NCI-H446 (cell line): ENCODE results near the gene CHSY1.
"Not testable (repeated sequence)": the region's sequence is repeated elsewhere in the genome, so short reads cannot be mapped to it uniquely, and the experiment has no call there.

Experiments used
- DNase-seq, 2 experiments: peaks; one replicate each; lab custom pipeline; 2025; lab: John Stamatoyannopoulos, UW

Gene CHSY1

GRCh38 chr15:101251830-101252820 is at the start of gene CHSY1:
CHSY1 (minus strand) TSS chr15:101252048; CDS start chr15:101251456, 592 bp downstream.
- DNase-seq = peak; percentile 40 to 84

GRCh38 chr15:101296418-101297405 is 44.9 kb upstream of the CHSY1 start:
- no peak for DNase-seq

GRCh38 chr15:101295607-101296161 is 43.8 kb upstream of the CHSY1 start:
- no peak for DNase-seq

- DNase-seq = peak; percentile 80 to 94
Observed at GRCh38 chr15:101294731-101295606, 43.1 kb upstream of the CHSY1 start, which contains the start of gene SNRPA1. SNRPA1 (minus strand) TSS chr15:101295248; CDS start chr15:101295178, 70 bp downstream.

GRCh38 chr15:101293122-101293521 is 41.3 kb upstream of the CHSY1 start:
- no peak for DNase-seq

GRCh38 chr15:101288905-101289513 is 37.2 kb upstream of the CHSY1 start:
- peak in 1 of 2 experiments; percentile 43 for DNase-seq

GRCh38 chr15:101287342-101287741 is 35.5 kb upstream of the CHSY1 start:
- not testable (repeated sequence) for DNase-seq

GRCh38 chr15:101286471-101287114 is 34.7 kb upstream of the CHSY1 start:
- DNase-seq = no peak

GRCh38 chr15:101283931-101284330 is 32.1 kb upstream of the CHSY1 start:
- DNase-seq = no peak

GRCh38 chr15:101280007-101280406 is 28.2 kb upstream of the CHSY1 start:
- DNase-seq = no peak

GRCh38 chr15:101277943-101278564 is 26.2 kb upstream of the CHSY1 start:
- DNase-seq = no peak

GRCh38 chr15:101277038-101277822 is 25.4 kb upstream of the CHSY1 start, which contains the start of gene SELENOS:
SELENOS (minus strand) TSS chr15:101277485; CDS start chr15:101277417, 68 bp downstream.
- peak; percentile 44 to 86 for DNase-seq

- DNase-seq = peak in 1 of 2 experiments; percentile 7
Observed at GRCh38 chr15:101276501-101277037, 24.7 kb upstream of the CHSY1 start.

GRCh38 chr15:101275018-101275417 is 23.2 kb upstream of the CHSY1 start:
- no peak for DNase-seq

GRCh38 chr15:101273534-101273933 is 21.7 kb upstream of the CHSY1 start:
- no peak for DNase-seq

- DNase-seq = no peak
Observed at GRCh38 chr15:101272584-101272983, 20.7 kb upstream of the CHSY1 start.

GRCh38 chr15:101269479-101270223 is 17.8 kb upstream of the CHSY1 start:
- no peak for DNase-seq
